HEK293T (cell line): Measurements from ENCODE around the gene MED29.

Experiments used
- CTCF ChIA-PET: fragments of 350-600 bp; formaldehyde crosslinking; extraction: SDS; loops from one replicate; lab custom pipeline; 2021; ENCODE audit warnings: antibody characterized with exemption, inconsistent platforms; lab: Yijun Ruan, JAX
- POLR2A ChIA-PET: fragments of 350-600 bp; formaldehyde crosslinking; extraction: SDS; loops from one replicate; lab custom pipeline; 2020; ENCODE audit warnings: antibody characterized with exemption, inconsistent platforms; lab: Yijun Ruan, JAX
- DNase-seq: peaks from one replicate; pipeline ENCODE4 v3.0.0; 2012; ENCODE audit warnings: mixed read lengths; ENCODE audit errors: extremely low spot score
- ARNT ChIP-seq: fragments of 450-650 bp; IDR thresholded peaks from 2 replicates; pipeline ENCODE4 v1.6.1; 2017; ENCODE audit warnings: mild to moderate bottlenecking
- BHLHE40 ChIP-seq: fragments of 450-650 bp; IDR thresholded peaks from 2 replicates; pipeline ENCODE4 v1.6.1; 2016; ENCODE audit warnings: mild to moderate bottlenecking, moderate library complexity, borderline replicate concordance
- CTBP1 ChIP-seq: fragments of 450-650 bp; IDR thresholded peaks from 2 replicates; pipeline ENCODE4 v1.6.1; 2016; ENCODE audit warnings: borderline replicate concordance
- ELF4 ChIP-seq: fragments of 450-650 bp; IDR thresholded peaks from 2 replicates; pipeline ENCODE4 v1.6.1; 2017; ENCODE audit warnings: antibody characterized with exemption
- FOXA1 ChIP-seq: fragments of 450-650 bp; IDR thresholded peaks from 2 replicates; pipeline ENCODE4 v1.6.1; 2016; ENCODE audit warnings: mild to moderate bottlenecking
- FOXK2 ChIP-seq: fragments of 450-650 bp; IDR thresholded peaks from 2 replicates; pipeline ENCODE4 v1.6.1; 2016; ENCODE audit warnings: mild to moderate bottlenecking
- FOXM1 ChIP-seq: fragments of 450-650 bp; IDR thresholded peaks from 2 replicates; pipeline ENCODE4 v1.6.1; 2017; ENCODE audit warnings: mild to moderate bottlenecking, borderline replicate concordance
- HDGF ChIP-seq: fragments of 450-650 bp; IDR thresholded peaks from 2 replicates; pipeline ENCODE4 v1.6.1; 2017; ENCODE audit warnings: antibody characterized with exemption, borderline replicate concordance
- L3MBTL2 ChIP-seq: fragments of 450-650 bp; conservative IDR thresholded peaks from 2 replicates; pipeline ENCODE4 v1.6.1; 2016; ENCODE audit warnings: mild to moderate bottlenecking
- LEF1 ChIP-seq: fragments of 450-650 bp; IDR thresholded peaks from 2 replicates; pipeline ENCODE4 v1.6.1; 2017; ENCODE audit warnings: mild to moderate bottlenecking, borderline replicate concordance
- NFRKB ChIP-seq: fragments of 450-650 bp; IDR thresholded peaks from 2 replicates; pipeline ENCODE4 v1.6.1; 2016; ENCODE audit warnings: mild to moderate bottlenecking, moderate library complexity
- PKNOX1 ChIP-seq: fragments of 450-650 bp; IDR thresholded peaks from 2 replicates; pipeline ENCODE4 v1.6.1; 2016
- SP1 ChIP-seq: fragments of 450-650 bp; IDR thresholded peaks from 2 replicates; pipeline ENCODE4 v1.6.1; 2017
- SUZ12 ChIP-seq: fragments of 450-650 bp; IDR thresholded peaks from 2 replicates; pipeline ENCODE4 v1.6.1; 2016; ENCODE audit warnings: mild to moderate bottlenecking
- TARDBP ChIP-seq: fragments of 450-650 bp; IDR thresholded peaks from 2 replicates; pipeline ENCODE4 v1.6.1; 2016
- ZNF384 ChIP-seq: fragments of 450-650 bp; IDR thresholded peaks from 2 replicates; pipeline ENCODE4 v1.6.1; 2016

MED29 gene

GRCh38 chr19:39405261-39405957 lies 14.2 kb downstream of the MED29 start:
- TF ChIP-seq ZNF384 (no peak), HDGF (no peak), FOXA1 (no peak), SP1 (no peak), BHLHE40 (no peak), TARDBP (no peak), FOXK2 (no peak), ELF4 (no peak), ARNT (no peak), LEF1 (no peak)
- ChIA-PET POLR2A (interaction anchor here (0.6 to 10.0 kb wide), 2 partner anchors 30 to 169 kb away, joined by 4 to 54 read pairs; partner anchors contain the start of gene RPS16), CTCF (no interaction called here)
- DNase-seq = no peak

GRCh38 chr19:39405958-39406655 lies 14.9 kb downstream of the MED29 start:
- DNase-seq = no peak
- TF ChIP-seq BHLHE40 = no peak
- TF ChIP-seq PKNOX1 = no peak
- TF ChIP-seq ZNF384 = no peak
- TF ChIP-seq L3MBTL2 = no peak
- TF ChIP-seq ARNT = no peak
- no peak for TF ChIP-seq ELF4
- no peak for TF ChIP-seq CTBP1
- no peak for TF ChIP-seq FOXA1
- TF ChIP-seq LEF1 = no peak
- TF ChIP-seq FOXM1 = no peak
- TF ChIP-seq SUZ12 = no peak
- TF ChIP-seq SP1 = no peak
- no peak for TF ChIP-seq TARDBP
- no peak for TF ChIP-seq HDGF
- TF ChIP-seq NFRKB = no peak
- no peak for TF ChIP-seq FOXK2
- ChIA-PET POLR2A (interaction anchor here (1.1 to 10.0 kb wide), 2 partner anchors 15 to 29 kb away, joined by 3 to 54 read pairs; partner anchors contain the start of genes MED29, PAF1 and RPS16), CTCF (no interaction called here)

- ChIA-PET CTCF (no interaction called here), POLR2A (interaction anchor here (1.1 to 10.0 kb wide), 3 partner anchors 9 to 29 kb away, joined by 3 to 54 read pairs (median 7); partner anchors contain the start of genes MED29, PAF1 and RPS16)
- no peak for TF ChIP-seq NFRKB
- TF ChIP-seq L3MBTL2 = peak; percentile 32; the same call in 1 of the 2 replicates
- DNase-seq = peak; percentile 72
Observed at GRCh38 chr19:39406656-39407409, 15.7 kb downstream of the MED29 start, which contains the start of gene ZFP36. ZFP36 (plus strand) TSS chr19:39406847; CDS start chr19:39406905, 58 bp downstream.

- ChIA-PET POLR2A (interaction anchor here (1.8 to 10.0 kb wide), 2 partner anchors 9 to 28 kb away, joined by 7 to 54 read pairs; partner anchors contain the start of gene RPS16), CTCF (no interaction called here)
Observed at GRCh38 chr19:39407410-39407659, 16.2 kb downstream of the MED29 start.

More at GRCh38 chr19:39407410-39407659, 16.2 kb downstream of the MED29 start:
- TF ChIP-seq L3MBTL2 = no peak
- TF ChIP-seq ELF4 = no peak
- no peak for TF ChIP-seq CTBP1
- TF ChIP-seq TARDBP = no peak
- TF ChIP-seq ARNT = no peak
- TF ChIP-seq NFRKB = no peak
- no peak for TF ChIP-seq LEF1
- TF ChIP-seq BHLHE40 = no peak
- no peak for TF ChIP-seq FOXM1
- TF ChIP-seq PKNOX1 = no peak
- TF ChIP-seq SP1 = no peak
- TF ChIP-seq FOXK2 = no peak
- TF ChIP-seq HDGF = no peak
- TF ChIP-seq ZNF384 = no peak
- TF ChIP-seq FOXA1 = no peak
- no peak for TF ChIP-seq SUZ12
- no peak for DNase-seq
